GM19193 (cell line): ENCODE data around the gene TNFRSF18.

Experiments
- POLR2A ChIP-seq: IDR thresholded peaks from 4 replicates; pipeline ENCODE4 v1.6.1; 2011; ENCODE audit not compliant: insufficient read depth, insufficient read length; ENCODE audit errors: extremely low read depth

Gene TNFRSF18

GRCh38 chr1:1206376-1206965 is at the start of gene TNFRSF18:
TSS of gene TNFRSF18 (minus strand) at chr1:1206592. CDS start at chr1:1206571, 21 bp downstream.
- no peak for TF ChIP-seq POLR2A

GRCh38 chr1:1255611-1256010 is 49.2 kb upstream of the TNFRSF18 start:
- TF ChIP-seq POLR2A, result no peak

GRCh38 chr1:1255078-1255477 is 48.7 kb upstream of the TNFRSF18 start:
- TF ChIP-seq POLR2A, result no peak

- TF ChIP-seq POLR2A, result no peak
Observed at GRCh38 chr1:1254667-1254998, 48.2 kb upstream of the TNFRSF18 start.

- no peak for TF ChIP-seq POLR2A
Observed at GRCh38 chr1:1253972-1254666, 47.7 kb upstream of the TNFRSF18 start.

GRCh38 chr1:1253314-1253713 is 46.9 kb upstream of the TNFRSF18 start:
- TF ChIP-seq POLR2A, result no peak

- no peak for TF ChIP-seq POLR2A
Observed at GRCh38 chr1:1250786-1251284, 44.4 kb upstream of the TNFRSF18 start.

- no peak for TF ChIP-seq POLR2A
Observed at GRCh38 chr1:1247341-1247913, 41.0 kb upstream of the TNFRSF18 start.

GRCh38 chr1:1246577-1247340 is 40.4 kb upstream of the TNFRSF18 start, which contains the start of gene C1QTNF12:
TSS of gene C1QTNF12 (minus strand) at chr1:1246722. CDS start at chr1:1246690, 32 bp downstream.
- no peak for TF ChIP-seq POLR2A

GRCh38 chr1:1245817-1246576 is 39.6 kb upstream of the TNFRSF18 start:
- TF ChIP-seq POLR2A, result no peak

- TF ChIP-seq POLR2A, result no peak
Observed at GRCh38 chr1:1245178-1245816, 38.9 kb upstream of the TNFRSF18 start.

GRCh38 chr1:1244192-1244811 is 37.9 kb upstream of the TNFRSF18 start:
- TF ChIP-seq POLR2A, result no peak

- TF ChIP-seq POLR2A, result no peak
Observed at GRCh38 chr1:1243807-1244191, 37.4 kb upstream of the TNFRSF18 start.

- TF ChIP-seq POLR2A, result no peak
Observed at GRCh38 chr1:1243266-1243660, 36.9 kb upstream of the TNFRSF18 start.
